ELF-1 (cell line): ENCODE results near the gene METTL1.

Experiments
- DNase-seq: peaks from one replicate; pipeline ENCODE4 v3.0.0-alpha.2; 2016; ENCODE audit warnings: low read depth, low spot score

Gene METTL1

DNA sequence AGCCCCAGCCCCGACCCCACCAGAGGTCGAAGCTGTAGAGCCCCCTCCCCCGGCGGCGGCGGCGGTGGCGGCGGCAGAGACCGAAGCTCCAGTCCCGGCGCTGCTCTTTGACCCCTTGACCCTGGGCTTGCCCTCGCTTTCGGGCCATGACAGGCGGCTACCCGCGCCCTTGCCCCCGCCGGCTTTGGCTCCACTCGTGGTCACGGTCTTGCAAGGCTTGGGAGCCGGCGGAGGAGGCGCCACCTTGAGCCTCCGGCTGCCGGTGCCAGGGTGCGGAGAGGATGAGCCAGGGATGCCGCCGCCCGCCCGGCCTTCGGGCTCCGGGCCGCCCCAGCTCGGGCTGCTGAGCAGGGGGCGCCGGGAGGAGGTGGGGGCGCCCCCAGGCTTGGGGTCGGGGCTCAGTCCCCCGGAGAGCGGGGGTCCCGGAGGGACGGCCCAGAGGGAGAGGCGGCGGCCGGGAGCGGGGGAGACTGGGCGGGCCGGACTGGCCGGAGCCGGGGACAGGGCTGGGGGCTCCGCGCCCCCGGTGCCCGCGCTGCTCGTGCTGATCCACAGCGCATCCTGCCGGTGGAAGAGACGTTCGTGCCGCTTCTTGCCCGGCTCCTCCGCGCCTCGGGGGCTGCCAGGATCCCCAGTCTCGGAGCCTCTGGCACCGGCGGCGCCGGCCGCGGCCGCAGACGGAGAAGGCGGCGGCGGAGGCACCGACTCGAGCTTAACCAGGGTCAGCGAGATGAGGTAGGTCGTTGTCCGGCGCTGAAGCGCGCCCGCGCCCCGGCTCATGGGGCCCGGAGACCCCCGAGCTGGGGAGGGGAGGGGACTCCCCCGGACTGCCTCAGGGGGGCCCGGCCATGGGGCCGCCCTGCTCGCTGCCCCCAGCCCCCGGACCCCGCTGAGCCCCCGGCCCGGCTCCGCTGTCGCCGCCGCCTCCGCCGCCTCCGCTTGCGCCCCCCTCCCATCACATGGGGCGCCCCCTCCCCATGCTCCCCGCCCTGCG lies 34.1 kb downstream of the METTL1 start:
- peak; percentile 18 for DNase-seq

DNA sequence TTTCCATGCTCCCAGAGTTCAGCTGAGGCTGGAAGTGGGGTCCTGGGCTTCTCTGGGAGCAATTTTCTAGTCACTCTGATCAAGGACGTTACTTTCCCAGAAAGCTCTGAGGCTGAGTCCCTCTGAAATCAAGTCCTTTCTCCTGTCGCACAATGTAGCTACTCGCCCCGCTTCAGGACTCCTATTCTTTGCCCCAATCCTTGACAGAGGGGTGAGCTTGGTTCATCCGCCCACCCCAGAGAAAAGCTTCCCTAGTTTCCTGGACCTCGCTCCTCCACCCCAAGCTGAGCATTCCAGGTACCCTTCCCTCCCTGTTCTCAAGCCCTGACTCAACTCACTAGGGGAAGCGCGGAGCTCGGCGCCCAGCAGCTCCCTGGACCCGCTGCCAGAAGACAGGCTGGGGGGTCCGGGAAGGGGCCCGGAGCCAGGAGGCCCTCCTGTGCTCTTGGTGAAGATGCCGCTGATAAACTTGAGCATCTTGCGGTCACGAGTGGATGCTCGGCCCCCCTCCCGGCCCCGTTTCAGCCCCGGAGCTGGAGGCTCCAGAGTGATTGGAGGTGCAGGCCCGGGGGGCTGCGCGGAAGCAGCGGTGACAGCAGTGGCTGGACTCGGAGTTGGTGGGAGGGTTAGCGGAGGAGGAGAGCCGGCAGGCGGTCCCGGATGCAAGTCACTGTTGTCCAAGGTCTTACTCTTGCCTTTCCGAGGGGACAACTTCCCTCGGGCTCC lies 35.0 kb downstream of the METTL1 start:
- DNase-seq, result peak; percentile 23

- DNase-seq, result peak; percentile 67
These were observed 35.8 kb downstream of the METTL1 start for GRCh38 chr12:57735952-57736740.

DNA sequence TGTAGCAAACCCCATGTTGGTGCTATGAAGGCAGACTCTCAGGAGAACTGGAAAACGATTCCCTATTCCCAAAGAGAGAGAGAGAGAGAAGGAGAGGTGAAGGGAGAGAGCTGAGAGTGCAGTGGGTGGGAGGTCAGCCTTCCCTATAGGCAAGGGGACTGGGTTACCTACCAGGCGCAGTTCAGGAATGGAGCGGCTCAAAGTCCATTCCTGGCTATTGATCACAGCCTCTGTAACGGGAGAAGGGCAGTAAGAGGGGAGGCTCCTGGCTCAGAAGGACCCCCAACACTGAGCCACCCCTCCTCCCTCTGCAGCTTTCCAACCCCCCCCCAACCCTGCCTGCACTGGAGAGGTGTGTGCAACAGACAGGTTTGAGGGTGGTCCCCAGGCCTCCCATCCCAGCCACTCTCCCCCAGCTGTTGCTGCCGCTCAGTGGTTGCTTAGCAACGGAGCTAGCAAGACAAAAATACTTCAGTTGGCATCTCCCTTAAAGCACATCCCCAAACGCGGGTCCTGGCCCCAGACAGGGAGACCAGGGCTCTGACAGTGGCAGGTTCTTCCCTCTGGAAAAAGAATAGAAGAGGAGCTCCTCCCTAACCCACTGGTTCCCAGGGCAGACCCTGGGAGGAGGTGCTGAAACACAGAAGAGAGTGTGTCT lies 36.6 kb downstream of the METTL1 start:
- no peak for DNase-seq

DNA sequence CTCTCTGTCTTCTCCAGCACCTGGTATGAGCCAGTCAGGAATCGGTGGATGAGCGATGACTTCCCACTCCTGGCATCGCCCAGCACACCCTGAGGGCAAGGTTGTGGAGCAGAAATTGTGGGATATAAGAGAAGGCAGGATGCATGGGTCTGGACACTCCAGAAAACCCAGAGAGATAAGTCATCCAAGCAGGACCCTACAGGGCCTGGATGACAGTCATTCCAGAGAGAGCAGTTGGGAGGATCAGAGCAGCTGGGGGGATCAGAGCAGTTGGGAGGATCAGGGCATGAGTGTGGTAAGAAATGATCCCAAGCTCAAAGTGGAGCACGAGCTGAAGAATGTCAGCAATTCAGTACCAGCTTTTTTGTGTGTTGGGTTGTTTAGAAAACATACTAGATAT lies 37.3 kb downstream of the METTL1 start:
- no peak for DNase-seq

DNA sequence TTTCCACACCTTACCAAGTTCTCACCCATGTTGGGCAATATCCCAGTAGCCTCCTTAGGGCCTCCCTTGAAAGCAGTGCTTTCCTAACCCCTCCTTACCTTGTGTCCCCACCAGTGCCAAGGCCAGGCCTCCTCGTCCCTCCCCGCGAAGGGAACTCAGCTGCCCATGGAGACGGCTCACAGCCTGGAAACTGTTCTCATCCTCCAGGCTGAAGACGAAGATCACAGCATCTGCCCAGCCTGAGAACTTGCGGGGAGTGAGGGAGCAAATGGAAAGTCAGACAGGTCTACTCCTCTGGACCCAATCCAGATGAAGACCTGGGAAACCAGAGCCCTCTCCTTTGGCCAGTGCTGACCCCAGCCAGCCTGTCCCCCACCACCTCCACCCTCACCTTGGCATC lies 38.0 kb downstream of the METTL1 start:
- DNase-seq, result no peak

- DNase-seq, result no peak
These were observed 38.9 kb downstream of the METTL1 start for GRCh38 chr12:57732726-57733593.

DNA sequence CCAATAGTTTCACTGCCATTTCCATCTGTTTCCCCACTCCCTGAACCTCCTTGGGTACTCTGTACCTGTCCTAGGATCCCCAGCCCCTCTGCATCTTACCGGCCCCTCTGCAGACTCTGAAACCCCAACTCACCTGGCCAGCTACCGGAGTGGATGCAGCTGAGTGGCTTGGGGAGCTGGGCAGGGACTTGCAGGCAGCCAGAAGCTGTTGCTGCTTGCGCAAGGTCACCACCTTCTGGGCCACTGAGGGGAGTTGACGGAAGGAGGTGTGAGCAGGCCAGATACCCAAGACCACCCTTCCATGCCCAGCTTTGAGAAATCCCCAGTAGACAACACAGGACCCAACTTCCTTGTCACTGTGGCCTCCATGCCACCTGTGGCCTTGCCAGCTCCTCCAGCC lies 39.6 kb downstream of the METTL1 start:
- DNase-seq, result no peak

DNA sequence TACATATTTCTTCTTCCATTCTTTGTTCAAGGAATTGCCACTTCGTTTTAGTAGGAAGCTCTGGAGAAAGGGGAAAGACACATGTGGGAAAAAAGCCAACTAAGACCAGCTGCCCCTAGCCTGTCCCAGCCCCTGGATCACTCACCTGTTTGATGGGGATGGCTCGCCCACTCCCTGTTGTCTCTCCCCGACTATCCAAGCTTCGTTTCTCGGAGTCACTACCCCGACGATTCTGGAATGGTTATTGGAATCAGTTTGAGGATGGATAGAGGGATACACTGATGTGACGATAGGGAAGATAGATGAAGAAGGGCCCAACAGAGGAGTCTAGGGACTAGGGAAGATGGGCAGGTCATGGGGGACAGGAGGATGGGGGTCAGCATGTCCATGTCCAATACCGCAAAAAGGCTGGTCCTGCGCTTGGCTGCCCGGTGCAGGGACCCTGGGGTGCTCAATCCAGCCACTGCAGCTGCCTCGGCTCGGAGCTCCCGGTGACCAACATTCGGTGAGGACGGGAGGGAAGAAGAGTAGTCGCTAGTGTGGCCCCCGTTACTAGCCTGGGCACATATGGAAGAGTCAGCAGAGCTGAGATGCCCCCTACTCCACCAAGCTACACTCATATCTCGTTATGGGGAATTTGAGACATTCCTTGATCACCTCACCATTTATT lies 40.4 kb downstream of the METTL1 start:
- DNase-seq, result no peak

DNA sequence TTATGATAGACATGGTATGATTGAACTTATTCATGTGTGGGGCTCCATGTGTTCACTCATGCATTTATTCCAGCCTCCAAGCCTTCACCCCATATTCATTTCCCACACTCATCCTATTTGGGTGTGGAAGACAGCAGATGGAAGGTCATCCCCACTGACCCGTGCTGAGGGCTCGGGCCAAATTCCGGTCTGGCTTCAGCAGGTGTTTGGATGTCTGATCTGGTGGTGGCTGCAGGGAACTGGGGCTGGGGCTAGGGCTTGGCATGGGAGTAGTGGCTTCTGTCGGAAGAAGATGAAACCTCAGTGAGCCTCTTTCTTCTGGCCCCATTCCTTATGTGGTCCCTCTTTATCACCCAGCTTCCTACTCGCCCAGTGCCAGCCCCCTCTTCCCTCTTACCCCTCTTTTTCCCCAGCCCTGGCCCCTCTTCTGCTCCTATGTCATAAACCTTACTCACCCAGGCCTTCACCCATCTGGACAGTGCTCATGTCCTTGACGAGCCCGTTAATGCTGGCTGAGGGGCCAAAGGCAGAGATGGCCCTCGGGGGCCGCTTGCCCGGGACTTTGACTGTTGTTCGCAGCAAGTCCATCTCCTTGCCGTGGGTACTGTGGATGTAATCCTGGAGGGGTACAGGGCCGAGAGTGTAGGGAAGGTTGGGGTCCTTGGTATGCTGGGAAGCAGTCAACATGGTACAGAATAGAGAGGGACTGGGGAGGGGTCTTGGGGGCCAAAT lies 41.4 kb downstream of the METTL1 start:
- no peak for DNase-seq

- DNase-seq, result no peak
These were observed 42.5 kb downstream of the METTL1 start for GRCh38 chr12:57729321-57729844.

DNA sequence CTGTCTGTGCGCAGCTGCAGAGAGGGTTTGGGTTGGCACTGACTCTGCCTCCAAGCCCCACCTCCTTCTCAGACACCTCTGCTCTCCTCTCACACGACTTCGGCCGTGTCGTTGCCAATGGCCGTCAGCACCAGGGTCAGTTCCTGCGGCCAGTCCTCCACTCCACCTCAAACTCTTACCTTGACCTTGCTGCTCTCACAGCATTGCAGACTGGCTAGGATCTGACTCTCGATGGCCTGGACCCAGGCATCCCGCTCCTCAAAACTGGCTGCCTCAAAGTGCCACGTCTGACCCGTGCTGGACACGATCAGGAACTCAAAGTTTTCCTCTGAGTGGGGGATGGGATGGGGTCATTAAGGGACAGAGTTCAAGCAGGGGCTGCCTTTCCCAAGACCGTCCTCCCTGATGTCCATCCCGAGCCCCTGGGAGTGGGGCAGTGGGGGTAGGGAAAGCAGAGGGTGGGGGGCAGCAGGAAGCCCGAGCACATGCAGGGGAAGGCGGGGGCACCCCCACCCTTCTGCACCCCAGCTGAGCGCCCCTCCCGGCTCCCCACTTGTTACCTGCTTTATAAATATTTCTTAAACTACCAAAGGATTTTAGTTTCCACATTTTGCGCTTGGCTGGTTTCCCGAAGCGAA lies 44.0 kb downstream of the METTL1 start:
- peak; percentile 75 for DNase-seq

DNA sequence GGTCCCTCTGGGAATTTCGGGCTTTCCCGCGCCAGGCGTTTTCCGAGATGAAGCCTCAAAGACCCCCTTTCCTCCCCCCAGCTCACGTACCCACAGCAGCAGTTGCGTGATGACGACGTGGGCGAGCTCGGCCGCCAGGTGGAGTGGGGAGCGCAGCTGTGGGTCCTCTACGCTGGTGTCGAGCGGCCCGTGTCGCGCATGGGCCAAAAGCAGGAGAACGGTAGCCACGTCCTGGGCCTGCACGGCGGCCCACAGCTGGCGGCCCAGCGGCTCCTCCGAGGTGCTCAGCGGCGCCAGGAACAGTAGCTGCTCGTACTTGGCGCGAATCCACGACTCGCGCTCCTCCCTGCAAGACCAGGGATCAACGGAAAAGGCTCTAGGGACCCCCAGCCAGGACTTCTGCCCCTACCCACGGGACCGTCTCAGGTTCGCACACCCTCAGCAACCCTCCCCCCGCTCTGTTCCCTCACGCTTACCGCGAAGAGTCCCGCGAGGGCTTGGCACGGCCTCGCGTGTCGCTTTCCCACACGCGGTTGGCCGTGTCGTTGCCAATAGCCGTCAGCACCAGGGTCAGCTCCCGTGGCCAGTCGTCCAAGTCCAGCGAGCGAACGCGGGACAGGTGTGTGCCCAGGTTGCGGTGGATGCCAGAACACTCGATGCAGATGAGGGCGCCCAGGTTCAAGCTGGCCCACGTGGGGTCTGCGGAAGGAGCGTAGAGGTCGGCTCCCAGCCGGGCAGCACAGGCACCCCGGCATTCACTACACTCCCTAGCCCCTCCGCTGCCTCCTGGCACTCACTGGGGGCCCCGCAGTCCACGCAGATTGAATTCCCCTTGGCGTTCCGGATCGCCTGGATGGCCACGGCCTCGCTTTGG lies 44.8 kb downstream of the METTL1 start:
- DNase-seq, result peak; percentile 11

DNA sequence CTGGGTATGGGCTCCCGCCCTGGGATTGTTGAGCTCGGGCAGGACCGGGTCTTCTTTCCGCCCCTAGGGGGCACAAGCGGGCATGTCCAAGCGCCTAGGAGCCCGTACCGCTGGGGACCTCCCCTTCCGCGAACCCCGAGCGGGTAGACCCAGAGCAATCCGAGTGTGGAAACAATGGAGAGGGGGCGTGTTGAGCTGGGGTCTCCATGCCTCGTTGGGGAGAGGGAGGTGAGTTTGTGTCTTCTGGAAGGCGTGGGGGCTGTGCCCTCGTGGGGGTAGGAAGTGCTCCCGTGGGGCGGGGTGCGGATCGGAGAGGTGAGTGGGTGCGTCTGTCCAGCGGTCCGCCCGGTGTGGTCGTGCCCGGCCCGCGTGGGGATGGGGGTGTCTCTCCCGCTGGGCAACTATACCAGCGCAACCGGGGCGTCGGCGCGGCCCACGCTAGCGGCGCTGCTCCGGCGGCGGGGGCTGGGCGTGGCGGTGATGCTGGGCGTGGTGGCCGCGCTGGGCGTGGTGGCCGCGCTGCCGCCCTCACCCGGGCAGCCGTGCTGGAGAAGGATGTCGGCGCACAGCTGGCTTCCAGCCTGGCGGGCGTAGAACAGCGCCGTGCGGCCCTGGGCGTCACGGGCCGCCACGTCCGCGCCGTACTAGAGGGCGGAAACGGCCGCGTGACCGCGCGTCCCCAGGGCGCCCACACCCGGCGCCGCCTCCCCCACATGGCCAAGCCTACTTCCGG lies 45.6 kb downstream of the METTL1 start:
- peak; percentile 83 for DNase-seq

DNA sequence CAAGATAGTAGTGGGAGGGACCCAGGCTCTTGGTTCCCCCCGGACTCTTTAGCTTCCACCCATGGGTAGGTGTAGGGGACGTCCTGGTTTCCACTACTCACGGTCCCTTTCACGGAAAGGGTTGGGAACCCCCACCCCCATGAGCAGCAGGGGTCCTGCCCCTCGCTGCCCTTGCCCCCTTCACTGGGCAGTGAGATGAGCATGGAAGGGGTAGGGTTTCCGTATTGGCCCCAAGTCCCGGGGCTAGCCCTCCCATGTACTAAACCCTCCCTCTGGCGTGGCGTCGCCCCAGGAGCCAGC lies 46.1 kb downstream of the METTL1 start:
- no peak for DNase-seq

GRCh38 chr12:57724936-57725740 lies 46.8 kb downstream of the METTL1 start:
- DNase-seq, result no peak
